ENCODE results near the gene IL1RL2.
A peak's percentile ranks its signal among the peaks of the same experiment; 100 is the strongest.

IL1RL2 gene

GRCh38 chr2:102197389-102198137 lies 10.7 kb downstream of the IL1RL2 start:
- DNase-seq, result no peak

DNA sequence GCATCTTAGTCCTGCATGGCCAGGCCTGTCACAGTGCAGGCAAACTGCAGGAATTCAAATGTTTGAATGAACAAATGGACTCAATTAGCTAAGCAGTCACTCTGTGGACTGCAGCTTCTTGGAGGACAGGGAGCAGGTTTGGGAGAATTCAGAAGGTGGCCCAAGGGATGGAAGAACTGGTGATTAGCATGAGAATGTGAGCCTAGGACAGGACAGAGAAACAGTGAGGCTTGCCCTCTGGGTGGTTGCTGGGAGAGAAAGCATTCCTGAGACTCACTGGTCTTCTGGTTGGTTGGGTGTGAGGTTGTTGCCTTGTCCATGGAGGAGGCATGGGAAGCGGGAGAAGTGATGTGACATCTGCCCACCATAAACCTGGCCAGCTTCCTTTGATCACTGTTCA lies 13.7 kb downstream of the IL1RL2 start:
- DNase-seq, result no peak

DNA sequence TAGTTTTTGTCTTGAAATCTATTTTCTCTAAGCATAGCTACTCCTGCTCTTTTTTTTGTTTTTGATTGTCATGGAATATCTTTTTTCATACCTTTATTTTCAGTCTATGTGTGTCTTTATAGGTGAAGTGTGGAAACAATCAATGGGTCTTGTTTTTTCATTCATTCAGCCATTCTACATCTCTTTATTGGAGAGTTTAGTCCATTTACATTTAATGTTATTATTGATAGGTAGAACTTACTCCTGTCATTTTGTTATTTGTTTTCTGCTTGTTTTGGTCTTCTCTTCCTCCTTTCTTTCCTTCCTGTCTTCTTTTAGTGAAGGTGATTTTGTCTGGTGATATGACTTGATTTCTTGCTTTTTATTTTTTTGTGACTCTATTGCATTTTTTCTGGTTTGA lies 17.8 kb downstream of the IL1RL2 start:
- DNase-seq, result no peak

- DNase-seq, result no peak
Measured at GRCh38 chr2:102206666-102207341, 20.0 kb downstream of the IL1RL2 start.

DNA sequence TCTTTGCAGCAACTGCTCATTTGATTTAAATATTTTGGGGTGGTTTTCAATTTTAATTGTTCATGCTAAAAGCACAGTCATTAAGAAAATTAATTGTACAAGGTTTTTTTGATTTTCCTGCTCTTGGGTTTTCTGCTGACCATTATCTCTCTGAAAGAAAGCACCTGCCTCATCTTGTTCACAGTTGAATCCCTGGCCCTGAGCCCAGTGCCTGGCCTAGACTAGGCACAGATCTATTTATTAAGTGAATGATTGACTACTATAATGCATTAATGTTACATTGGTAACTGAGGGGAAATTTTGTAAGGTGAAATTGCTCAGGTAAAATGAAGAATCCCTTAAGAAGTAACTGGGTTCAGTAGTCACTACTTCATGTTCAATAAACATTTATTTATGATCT lies 22.0 kb downstream of the IL1RL2 start:
- DNase-seq, result no peak

DNA sequence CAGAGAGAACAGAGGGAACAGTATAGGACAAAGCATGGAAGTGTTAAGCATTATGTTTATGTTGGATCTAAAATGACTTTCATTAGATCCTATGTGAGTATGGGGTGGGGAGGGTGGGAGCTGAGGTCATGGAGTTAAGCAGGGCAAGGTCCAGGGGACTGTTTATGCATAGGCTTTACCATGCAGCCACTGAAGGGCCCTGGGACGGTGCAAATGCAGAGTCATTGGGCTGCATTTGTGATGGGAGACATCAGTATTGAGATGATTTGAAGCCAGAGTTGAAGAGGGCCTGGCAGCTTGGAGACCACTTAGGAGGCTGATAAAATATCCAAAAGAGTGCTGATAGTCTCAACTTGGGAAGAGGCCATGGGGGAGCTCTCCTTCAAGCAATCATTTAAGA lies 22.7 kb downstream of the IL1RL2 start:
- DNase-seq, result no peak

GRCh38 chr2:102217032-102217431 lies 30.2 kb downstream of the IL1RL2 start:
- DNase-seq, result no peak

GRCh38 chr2:102224824-102225739 lies 38.3 kb downstream of the IL1RL2 start:
- peak; percentile 4 for DNase-seq

DNA sequence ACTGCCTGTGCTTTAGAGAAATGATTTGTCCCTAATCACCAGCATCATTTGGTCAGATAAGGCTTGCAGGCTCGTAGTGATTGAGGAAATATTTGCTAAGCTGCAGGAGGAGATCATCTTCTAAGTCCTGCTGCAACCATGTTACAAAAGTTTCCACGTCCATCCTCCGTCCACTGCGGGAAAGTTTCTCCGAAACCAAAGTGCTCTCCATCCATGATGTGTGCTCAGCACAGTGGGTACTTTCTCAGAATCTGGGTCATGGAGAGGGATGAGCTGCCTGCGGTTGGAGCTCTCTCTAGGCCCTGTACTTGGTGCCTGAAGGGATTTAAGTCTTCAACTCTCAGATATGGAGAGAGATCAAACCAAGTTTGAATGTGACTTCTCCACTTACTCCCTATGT lies 39.3 kb downstream of the IL1RL2 start:
- DNase-seq, result no peak

GRCh38 chr2:102226612-102227391 lies 40.0 kb downstream of the IL1RL2 start:
- no peak for DNase-seq

DNA sequence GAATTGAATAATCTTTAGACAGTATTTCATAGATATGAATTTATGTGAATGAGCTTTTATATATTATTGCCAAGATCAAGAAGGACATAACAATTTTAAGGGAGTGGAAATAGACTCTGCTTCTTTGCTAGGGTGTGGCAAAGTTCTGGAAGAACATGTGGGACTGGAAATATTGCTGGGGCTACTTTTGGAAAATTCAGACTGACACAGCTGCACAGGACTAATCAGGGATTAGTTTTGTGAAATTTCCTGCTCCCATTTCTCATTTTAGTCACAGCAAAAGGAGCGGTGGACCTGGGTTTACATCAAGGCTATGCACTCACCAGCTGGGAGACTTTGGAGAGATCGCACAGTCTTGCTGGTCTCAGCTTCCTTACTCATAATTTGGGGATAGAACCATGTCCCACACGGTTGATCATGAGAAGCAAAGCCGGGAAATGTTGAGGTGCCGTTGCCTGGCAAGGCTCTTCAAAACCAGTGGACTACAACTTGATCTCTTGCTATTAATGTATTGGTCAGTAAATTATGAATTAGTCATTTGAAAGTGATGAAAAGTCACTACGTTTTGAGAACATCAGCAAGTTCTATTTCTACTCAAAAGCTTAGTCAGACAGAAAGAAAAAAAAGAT lies 42.4 kb downstream of the IL1RL2 start:
- DNase-seq, result no peak

GRCh38 chr2:102230410-102230909 lies 43.6 kb downstream of the IL1RL2 start:
- no peak for DNase-seq

DNA sequence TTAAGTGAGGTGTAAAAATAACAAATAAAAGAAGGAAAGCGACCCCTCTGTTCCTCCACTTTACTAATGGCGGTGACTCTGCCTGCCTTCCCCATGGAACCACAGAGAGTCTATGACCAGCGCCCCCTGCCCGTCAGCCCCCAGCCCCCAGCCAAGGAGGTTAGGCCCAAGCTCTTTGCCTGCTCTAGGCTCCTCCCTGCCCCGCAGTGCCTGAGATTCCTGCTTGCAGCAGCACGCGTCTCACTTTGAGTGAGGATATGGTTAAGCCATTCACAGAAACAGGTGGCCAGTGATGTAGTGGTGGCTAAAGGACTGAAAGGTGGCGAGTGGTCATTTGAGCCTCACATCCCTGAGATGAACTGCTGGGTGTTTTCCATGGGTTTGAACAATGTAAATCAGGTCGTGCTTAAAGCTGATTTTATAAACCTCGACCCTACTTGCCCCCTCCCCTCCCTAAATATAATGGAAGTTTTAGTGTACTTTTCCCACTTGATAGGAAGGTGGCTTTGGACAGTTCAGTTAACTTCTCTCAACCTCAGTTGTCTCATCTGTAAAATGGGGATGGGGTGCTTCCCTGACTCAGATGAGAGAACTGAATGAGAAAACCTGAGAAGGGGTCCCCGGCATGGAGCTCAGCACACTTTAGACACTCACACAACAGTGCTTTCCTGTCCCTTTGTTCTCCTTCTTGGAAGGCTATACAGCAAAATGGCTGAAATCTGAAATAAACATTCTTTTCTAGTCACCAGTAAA lies 46.5 kb downstream of the IL1RL2 start:
- DNase-seq, result no peak

GRCh38 chr2:102235042-102235473 lies 48.2 kb downstream of the IL1RL2 start:
- DNase-seq, result peak; percentile 8

DNA sequence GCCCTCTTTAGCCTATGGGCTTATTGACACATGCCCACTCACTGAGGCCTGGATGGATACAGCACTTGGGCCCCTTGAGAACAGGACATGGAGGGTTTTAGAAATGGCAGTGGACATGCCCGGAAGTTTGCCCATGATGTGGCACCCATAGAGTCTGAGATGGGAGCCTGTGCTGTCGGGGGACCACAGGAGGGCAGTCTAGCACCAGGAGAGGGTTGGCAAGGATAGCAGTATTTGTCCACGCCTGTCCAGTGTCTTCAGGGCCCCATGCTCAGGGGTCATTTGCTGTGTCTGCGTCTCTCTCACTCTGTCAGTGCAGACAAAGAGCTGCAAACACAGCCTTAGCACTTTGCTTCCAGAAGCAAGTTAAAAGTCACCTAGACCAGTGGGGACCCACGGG lies 48.7 kb downstream of the IL1RL2 start:
- peak; percentile 25 for DNase-seq

- no peak for DNase-seq
Measured at GRCh38 chr2:102236132-102236531, 49.3 kb downstream of the IL1RL2 start.

GRCh38 chr2:102237176-102237575 lies 50.4 kb downstream of the IL1RL2 start:
- DNase-seq, result no peak

GRCh38 chr2:102238039-102238756 lies 51.4 kb downstream of the IL1RL2 start:
- DNase-seq, result no peak

DNA sequence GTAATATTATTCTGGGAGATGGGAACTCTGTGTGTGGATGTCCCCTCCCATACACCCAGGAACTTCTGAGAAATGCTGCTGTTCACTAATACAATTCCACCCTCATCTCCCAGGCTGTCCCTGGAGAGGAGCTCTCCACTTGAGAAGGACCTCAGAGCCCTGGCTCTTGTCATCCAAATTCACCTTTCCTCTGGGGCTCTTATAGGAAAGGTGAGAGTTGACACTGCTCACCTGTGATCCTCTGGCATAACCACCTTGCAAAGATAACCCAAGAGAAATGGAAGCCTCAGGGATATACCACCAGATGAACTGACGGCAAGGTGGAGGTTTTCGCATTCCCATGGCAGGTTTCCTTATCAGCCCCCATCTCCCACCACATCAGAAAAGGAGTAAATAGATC lies 52.0 kb downstream of the IL1RL2 start:
- no peak for DNase-seq

- no peak for DNase-seq
Measured at GRCh38 chr2:102239344-102239743, 52.5 kb downstream of the IL1RL2 start.

All from hematopoietic multipotent progenitor cell treated with erythropoietin and hydrocortisone succinate and interleukin-3 and kit ligand, for 8 days (in vitro differentiated cells).